GM12891 (cell line): ENCODE results near the gene RABAC1.

Experiments used
- DNase-seq: peaks from one replicate; pipeline ENCODE4 v3.0.0; 2011; ENCODE audit warnings: low spot score; ENCODE audit not compliant: insufficient read length
- FAIRE-seq: peaks from 2 replicates; lab custom pipeline; 2011; peaks lifted over from hg19 to GRCh38; lab: Jason Lieb, UNC
- PAX5 ChIP-seq: IDR thresholded peaks from 2 replicates; pipeline ENCODE4 v1.6.1; 2011; ENCODE audit warnings: low read length, moderate library complexity, mild to moderate bottlenecking; ENCODE audit not compliant: insufficient read depth, severe bottlenecking
- POLR2A ChIP-seq: IDR thresholded peaks from 2 replicates; pipeline ENCODE4 v1.6.1; 2011; ENCODE audit warnings: low read depth, low read length, control low read depth
- POLR2AphosphoS5 ChIP-seq: IDR thresholded peaks from 2 replicates; pipeline ENCODE4 v1.6.1; 2011; ENCODE audit warnings: low read depth, low read length, control low read depth
- POU2F2 ChIP-seq: IDR thresholded peaks from 2 replicates; pipeline ENCODE4 v1.6.1; 2011; ENCODE audit warnings: low read depth, mild to moderate bottlenecking, control low read depth, low read length, moderate library complexity
- SPI1 ChIP-seq: IDR thresholded peaks from 2 replicates; pipeline ENCODE4 v1.6.1; 2011; ENCODE audit warnings: low read depth, low read length, control low read depth
- TAF1 ChIP-seq: IDR thresholded peaks from 2 replicates; pipeline ENCODE4 v1.6.1; 2011; ENCODE audit warnings: low read depth, low read length, control low read depth

Gene RABAC1

DNA sequence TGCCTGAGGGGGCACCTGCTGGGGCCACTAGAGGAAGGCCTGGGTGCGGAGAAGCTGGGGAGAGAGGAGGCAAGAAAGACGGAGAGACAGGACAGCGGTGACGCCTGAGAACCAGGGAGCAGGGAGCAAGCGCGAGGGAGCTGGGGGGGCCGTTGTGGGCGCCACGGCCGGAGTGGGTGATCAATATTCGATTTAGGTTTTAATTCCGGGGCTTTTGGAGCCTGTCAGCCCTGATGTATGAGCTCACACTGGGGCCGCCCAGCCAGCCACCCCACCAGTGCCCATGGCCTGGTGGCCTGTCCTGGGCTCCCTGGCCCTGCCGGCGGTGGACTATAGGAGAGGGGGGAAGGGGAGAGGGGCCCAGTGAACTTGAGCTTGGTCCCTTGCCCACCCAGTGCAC, 22.2 kb downstream of the RABAC1 start:
- no peak for DNase-seq
- no peak for FAIRE-seq
- TF ChIP-seq POLR2A (no peak), SPI1 (no peak), TAF1 (no peak), POU2F2 (no peak), PAX5 (no peak), POLR2AphosphoS5 (no peak)

DNA sequence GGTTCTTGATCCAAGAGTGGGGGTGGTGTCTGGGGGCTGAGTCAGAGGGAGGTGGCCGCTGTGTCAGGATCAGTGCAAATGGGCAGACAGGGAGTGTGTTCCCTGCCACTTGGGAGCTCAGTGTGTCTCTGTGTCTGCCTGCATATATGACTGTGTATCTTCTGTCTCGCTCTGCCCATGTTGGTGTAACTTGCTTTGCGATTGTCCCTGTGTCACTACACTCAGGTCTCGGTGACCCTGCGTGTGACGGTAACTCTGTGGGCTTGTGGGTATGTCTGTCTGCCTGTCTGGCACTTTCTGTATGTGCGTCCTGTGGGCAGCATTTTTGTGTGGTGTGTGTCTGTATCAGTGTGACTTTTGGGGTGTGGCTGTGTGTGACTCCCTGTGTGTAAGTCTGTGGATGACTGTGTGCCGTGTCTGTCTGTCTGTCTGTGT, 22.7 kb downstream of the RABAC1 start:
- TF ChIP-seq TAF1 (no peak), SPI1 (no peak), POLR2A (no peak)
- no peak for DNase-seq
- peak; percentile 81 for FAIRE-seq

DNA sequence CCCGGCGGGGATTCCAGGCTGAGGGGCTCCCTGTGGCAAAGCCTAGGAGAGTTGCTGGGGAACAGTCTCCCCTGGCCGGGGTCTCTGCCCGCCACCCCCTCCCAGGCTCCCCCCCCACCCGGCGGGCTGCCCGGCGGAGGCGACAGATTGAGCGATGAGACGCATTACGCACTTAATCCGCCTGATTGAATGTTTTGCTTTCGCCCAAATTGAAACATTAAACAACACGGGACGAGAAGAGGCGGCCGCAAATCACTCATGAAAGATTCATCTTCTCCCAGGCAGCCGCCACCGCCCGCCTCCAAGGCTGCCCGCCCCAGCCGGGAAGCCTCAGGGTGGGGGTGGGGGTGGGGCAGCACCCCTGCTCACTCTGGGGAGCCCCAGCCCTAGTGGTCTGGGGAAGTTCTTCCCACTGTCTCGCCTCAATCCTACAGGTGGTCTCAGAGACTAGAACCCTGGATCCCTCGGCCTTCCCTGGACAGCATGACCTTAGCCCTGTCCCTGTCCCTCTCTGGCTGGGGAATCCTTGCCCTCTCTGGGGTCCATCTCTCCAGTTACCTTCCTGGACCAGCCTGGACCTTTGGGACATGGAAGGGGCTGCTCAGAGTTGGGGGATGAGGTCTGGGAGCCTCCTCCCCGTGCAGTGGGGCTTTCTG, 23.2 kb downstream of the RABAC1 start:
- TF ChIP-seq POLR2A (no peak), SPI1 (no peak), POLR2AphosphoS5 (no peak), PAX5 (no peak), TAF1 (no peak), POU2F2 (no peak)
- FAIRE-seq (no peak), DNase-seq (no peak)

DNA sequence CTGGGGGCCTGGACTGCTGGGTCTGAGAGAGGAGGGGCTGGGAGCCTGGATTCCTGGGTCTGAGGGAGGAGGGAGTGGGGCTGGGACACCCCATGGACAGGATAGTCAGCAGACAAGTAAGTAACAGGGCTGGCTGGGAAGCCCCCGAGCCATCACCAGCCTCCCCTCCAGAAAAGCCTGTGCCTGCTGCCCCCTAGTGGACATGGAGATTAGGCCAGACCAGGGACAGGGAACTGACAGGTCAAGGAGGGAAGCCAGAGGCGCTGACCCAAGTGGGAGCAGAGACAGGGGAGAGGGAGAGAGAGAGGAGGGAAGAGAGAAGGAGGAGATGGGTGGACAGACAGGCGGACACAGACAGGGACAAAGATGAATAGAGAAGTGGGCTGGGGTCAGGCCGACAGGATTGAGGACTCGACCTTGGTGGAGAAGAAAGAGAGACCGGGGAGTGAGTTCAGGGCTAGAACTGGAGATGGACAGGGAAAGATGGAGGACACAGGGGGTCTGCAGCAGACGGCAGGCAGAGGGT, 24.2 kb downstream of the RABAC1 start:
- FAIRE-seq: peak; percentile 92

DNA sequence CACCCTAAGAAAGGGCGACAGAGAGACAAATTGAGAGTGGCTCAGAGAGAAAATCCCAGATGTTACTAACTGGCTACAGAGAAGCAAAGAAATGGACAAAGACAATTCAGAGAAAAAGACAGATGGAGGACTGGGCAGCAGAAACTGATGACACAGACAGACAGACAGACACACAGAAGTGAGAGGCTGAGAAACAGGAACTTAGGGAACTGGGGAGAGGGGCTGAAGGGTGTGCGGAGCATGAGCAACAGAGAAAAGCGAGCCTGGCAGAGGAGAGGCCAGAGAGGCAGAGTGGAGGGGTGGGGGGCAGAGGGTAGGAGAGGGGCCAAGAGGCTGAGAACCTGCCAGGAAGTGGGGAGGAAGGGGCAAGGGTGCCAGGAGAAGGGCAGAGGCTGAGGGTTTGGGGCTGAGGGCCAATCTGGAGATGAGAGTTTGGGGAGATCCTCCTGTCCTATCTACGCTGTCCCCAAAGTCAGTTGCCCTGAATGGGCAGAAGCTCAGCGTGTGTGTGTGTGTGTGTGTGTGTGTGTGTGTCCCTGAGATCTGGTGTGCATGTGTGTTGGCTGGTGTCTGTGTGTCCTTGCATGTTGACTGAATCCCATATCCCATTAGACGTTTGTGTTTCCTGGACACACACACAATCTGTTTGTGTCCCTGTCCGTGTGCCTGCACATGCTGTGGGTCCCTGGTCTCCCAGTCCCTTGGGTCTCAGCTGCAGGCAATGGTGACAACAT, 25.3 kb downstream of the RABAC1 start:
- FAIRE-seq (peak; percentile 33), DNase-seq (no peak)
- TF ChIP-seq POU2F2 (no peak), POLR2AphosphoS5 (no peak), SPI1 (peak; percentile 2; the same call in 1 of the 2 replicates)

More for the DNA sequence above, 24.2 kb downstream of the RABAC1 start:
- TF ChIP-seq POLR2AphosphoS5 (no peak), PAX5 (no peak), POLR2A (no peak), SPI1 (no peak), POU2F2 (no peak), TAF1 (no peak)
- no peak for DNase-seq

DNA sequence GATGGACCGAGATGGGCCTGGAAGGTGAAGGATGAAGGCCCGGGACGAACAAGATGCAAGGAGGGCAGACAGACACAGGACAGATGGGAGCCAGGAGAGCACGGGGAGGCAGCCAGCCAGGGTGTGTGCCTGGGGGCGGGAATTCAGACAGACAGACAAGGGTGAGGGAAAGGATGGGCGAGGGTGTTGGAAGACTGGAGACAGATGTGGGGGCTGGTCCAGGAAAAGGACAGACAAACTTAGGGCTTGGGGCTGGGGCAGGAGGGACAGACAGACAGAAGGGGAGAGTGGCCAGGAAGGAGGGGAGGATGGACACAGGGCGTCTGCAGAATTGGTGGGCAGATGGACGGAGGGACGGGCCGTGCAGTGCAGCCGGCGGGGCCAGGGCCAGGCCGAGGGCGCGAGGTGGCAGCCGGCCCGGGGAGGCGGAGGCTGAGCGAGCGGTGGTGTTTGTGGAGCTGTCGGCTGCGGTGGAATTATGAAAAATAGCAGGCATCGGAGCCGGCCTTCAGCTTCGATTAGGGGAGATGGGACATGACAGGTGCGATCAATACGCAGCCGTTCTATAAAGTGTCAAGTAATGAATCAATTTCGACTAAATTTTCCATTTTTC, 26.3 kb downstream of the RABAC1 start:
- TF ChIP-seq TAF1 (no peak), SPI1 (no peak)
- no peak for DNase-seq
- no peak for FAIRE-seq

DNA sequence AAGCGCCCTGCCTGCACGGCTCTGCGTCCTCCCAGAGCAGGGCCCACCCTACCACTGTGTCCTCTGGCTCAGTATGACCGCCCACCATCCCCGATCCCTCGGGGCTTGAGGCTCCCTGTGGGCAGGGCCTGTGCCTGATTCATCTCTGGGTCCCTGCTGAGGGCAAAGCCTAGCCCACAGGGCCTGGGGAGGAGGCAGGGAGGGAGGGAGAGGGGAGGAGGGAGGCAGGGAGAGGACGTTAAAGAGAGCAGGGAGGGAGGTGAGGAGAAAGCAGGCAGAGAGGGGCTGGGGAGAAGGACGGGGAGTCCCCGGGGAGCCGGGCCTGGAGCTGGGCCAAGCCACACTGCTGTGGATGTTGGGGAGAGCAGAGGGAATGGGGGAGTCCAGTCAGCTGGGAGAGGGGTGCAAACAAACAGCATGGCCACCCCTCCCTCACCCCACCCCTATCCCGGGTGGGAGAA, 26.8 kb downstream of the RABAC1 start:
- FAIRE-seq (no peak), DNase-seq (no peak)
- TF ChIP-seq SPI1 (no peak), POU2F2 (no peak), TAF1 (no peak), POLR2AphosphoS5 (no peak), POLR2A (no peak), PAX5 (no peak)

DNA sequence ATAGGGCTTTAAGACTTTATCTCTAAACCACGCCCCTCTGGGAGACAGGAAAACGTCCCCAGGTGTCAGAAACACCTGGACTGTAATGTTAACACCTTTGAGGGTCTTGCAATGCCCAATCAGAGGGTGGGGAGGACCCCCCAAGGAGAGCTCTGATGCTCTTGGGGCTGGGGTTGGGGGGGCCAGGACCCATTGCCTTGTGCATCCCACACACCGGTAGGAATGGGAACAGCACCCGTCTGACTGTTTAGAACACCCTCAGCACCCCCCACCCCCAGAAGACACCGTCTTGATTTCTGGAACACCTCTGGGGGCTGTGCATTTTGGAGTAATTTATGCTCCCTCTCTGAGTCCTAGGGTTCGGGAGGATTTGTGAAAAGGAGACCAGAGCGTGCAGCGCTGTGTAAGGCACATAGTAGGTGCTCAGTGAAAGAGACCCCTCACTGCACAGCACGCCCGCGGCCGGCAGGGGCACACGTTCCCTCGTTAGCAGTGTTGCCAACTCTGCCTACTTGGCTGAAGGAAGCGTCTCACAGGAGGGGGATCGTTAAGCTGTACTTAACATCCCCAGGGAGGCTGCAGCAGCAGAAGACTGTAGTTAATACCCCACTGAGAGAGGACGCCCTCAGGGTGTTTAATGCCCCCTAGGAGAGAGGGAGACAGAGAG, 28.1 kb downstream of the RABAC1 start:
- DNase-seq (no peak), FAIRE-seq (no peak)
- no peak for TF ChIP-seq TAF1
- no peak for TF ChIP-seq PAX5
- TF ChIP-seq POLR2AphosphoS5: no peak
- no peak for TF ChIP-seq POU2F2
- no peak for TF ChIP-seq POLR2A
- TF ChIP-seq SPI1: no peak

DNA sequence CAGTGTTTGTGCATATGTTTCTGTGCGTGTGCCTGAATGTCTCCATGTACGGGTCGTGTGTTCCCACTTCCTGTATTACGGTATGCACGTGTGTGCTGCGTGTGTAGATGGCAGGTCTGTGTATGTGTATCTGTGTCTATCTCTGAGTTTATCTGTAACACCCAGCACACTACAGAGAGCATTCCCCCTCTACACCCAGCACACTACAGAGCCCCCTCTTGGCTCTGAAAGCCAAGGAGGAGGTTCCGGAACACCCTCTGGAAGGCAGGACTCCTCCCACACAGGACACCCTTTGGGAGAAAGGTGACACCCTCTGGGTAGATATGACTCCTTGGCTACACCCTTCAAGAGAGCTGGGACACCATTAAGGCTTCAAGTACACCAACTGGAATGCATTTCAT, 28.8 kb downstream of the RABAC1 start:
- peak; percentile 52 for FAIRE-seq
- TF ChIP-seq PAX5: no peak
- TF ChIP-seq SPI1: peak; percentile 40; the same call in 1 of the 2 replicates

More for the DNA sequence above, 28.8 kb downstream of the RABAC1 start:
- DNase-seq: no peak
